Uterus (tissue), 4 donors: ENCODE data around the gene TMEM272. TPM values are rescaled to one million over a fixed set of nuclear protein-coding genes. Genes with fewer than 3 reads are reported as not detected.

Source experiments
- DNase-seq, 2 donors: peaks; one replicate each; pipeline ENCODE4 v3.0.0-alpha.2; 2019 to 2020
- H3K27ac ChIP-seq, 2 donors: fragments of 200-600 bp; sonication (generic); 1 replicate in 1 of 2; 2 replicates in 1 of 2; pipeline ENCODE4 v1.5.1; 2016 to 2018
- H3K27me3 ChIP-seq, 2 donors: fragments of 200-600 bp; sonication (generic); one replicate each; pipeline ENCODE4 v1.5.1; 2018 to 2019; ENCODE audit warnings: control low read depth in 1 of 2
- H3K36me3 ChIP-seq, 2 donors: fragments of 200-600 bp; sonication (generic); one replicate each; pipeline ENCODE4 v1.5.1; 2019; ENCODE audit warnings: control low read depth in 1 of 2
- H3K4me1 ChIP-seq, 2 donors: fragments of 200-600 bp; sonication (generic); one replicate each; pipeline ENCODE4 v1.5.1; 2018 to 2019; ENCODE audit warnings: control low read depth in 1 of 2
- H3K4me3 ChIP-seq, 2 donors: fragments of 200-600 bp; sonication (generic); 1 replicate in 1 of 2; 2 replicates in 1 of 2; pipeline ENCODE4 v1.5.1; 2018 to 2019; ENCODE audit warnings: mild to moderate bottlenecking in 1 of 2
- H3K9me3 ChIP-seq, 2 donors: fragments of 200-600 bp; sonication (generic); one replicate each; pipeline ENCODE4 v1.5.1; 2019; ENCODE audit warnings: control low read depth in 1 of 2
- CTCF ChIP-seq, 4 experiments: fragments of 200-600 bp in 2 of 4; fragments of 450-650 bp in 2 of 4; sonication (generic) in 2 of 4; IDR thresholded peaks; one replicate each; pipeline ENCODE4 v1.5.1; 2016 to 2019; ENCODE audit warnings: antibody characterized with exemption in 4 of 4, mild to moderate bottlenecking in 2 of 4, moderate library complexity in 1 of 4
- POLR2A ChIP-seq, 2 donors: fragments of 450-650 bp; IDR thresholded peaks; one replicate each; pipeline ENCODE4 v1.6.1; 2016; ENCODE audit warnings: antibody characterized with exemption in 2 of 2, mild to moderate bottlenecking in 1 of 2, moderate library complexity in 1 of 2
- intact Hi-C: fragments of 100-400 bp; cut with DNase I; formaldehyde crosslinking; loops from one replicate; pipeline ENCODE4 v1.15.1; 2023; ENCODE audit warnings: low total_unique reads
- total RNA-seq, 4 donors: library from RNA; depleted of rRNA in 3 of 4; stranded (reverse); fragments of >200 nt in 3 of 4; gene quantifications; one replicate each; pipeline versions ENCODE4 v1.1.0 to v1.2.4, GENCODE V29; 2014 to 2023
- donor health status: DM: yes; HTN: yes; CAD: no.

Gene TMEM272
- total RNA-seq, 4 donors from 2014 or later, result 0.14 to 0.52 TPM; not detected in 2

- no peak for DNase-seq
- Histone ChIP-seq H3K27me3 (no peaks in the 10 kb centered on the region), H3K36me3 (no peaks in the 10 kb centered on the region), H3K4me1 (no peaks in the 10 kb centered on the region), H3K27ac (no peak overlapping the region), H3K9me3 (no peaks in the 10 kb centered on the region), H3K4me3 (no peak overlapping the region)
- TF ChIP-seq CTCF (IDR thresholded peaks at IDR 0.05), result no peak
- no peak for TF ChIP-seq POLR2A (IDR thresholded peaks at IDR 0.05)
- intact Hi-C loops, result no loop called here
These were observed 6.6 kb downstream of the TMEM272 start for GRCh38 chr13:51838240-51838846.

GRCh38 chr13:51837016-51837415 is 8.0 kb downstream of the TMEM272 start:
- no peaks in the 10 kb centered on the region for H3K9me3 ChIP-seq
- no peak for DNase-seq
- no peaks in the 10 kb centered on the region for H3K36me3 ChIP-seq
- intact Hi-C loops, result no loop called here
- no peaks in the 10 kb centered on the region for H3K27me3 ChIP-seq
- no peak overlapping the region for H3K27ac ChIP-seq
- H3K4me3 ChIP-seq, result no peak overlapping the region
- no peaks in the 10 kb centered on the region for H3K4me1 ChIP-seq
- TF ChIP-seq CTCF (IDR thresholded peaks at IDR 0.05), result no peak
- no peak for TF ChIP-seq POLR2A (IDR thresholded peaks at IDR 0.05)

- Histone ChIP-seq H3K36me3 (no peaks in the 10 kb centered on the region), H3K27me3 (no peaks in the 10 kb centered on the region), H3K9me3 (no peaks in the 10 kb centered on the region), H3K4me3 (no peak overlapping the region), H3K4me1 (no peaks in the 10 kb centered on the region), H3K27ac (no peak overlapping the region)
- TF ChIP-seq CTCF (IDR thresholded peaks at IDR 0.05), result no peak
- no peak for TF ChIP-seq POLR2A (IDR thresholded peaks at IDR 0.05)
- no peak for DNase-seq
- intact Hi-C loops, result no loop called here
These were observed 10.3 kb downstream of the TMEM272 start for GRCh38 chr13:51834581-51835171.

GRCh38 chr13:51833980-51834379 is 11.0 kb downstream of the TMEM272 start:
- Histone ChIP-seq H3K4me3 (no peak overlapping the region), H3K4me1 (no peaks in the 10 kb centered on the region), H3K9me3 (no peaks in the 10 kb centered on the region), H3K36me3 (no peaks in the 10 kb centered on the region), H3K27ac (no peak overlapping the region), H3K27me3 (no peaks in the 10 kb centered on the region)
- TF ChIP-seq CTCF (IDR thresholded peaks at IDR 0.05) (no peak), POLR2A (IDR thresholded peaks at IDR 0.05) (no peak)
- intact Hi-C loops, result no loop called here
- no peak for DNase-seq

GRCh38 chr13:51832471-51833152 is 12.4 kb downstream of the TMEM272 start:
- no peak for TF ChIP-seq POLR2A (IDR thresholded peaks at IDR 0.05)
- peak in 3 of 4 experiments; percentile 23 to 49 (median 34) for TF ChIP-seq CTCF (IDR thresholded peaks at IDR 0.05)
- no peaks in the 10 kb centered on the region for H3K9me3 ChIP-seq
- no peak for DNase-seq
- no peaks in the 10 kb centered on the region for H3K4me1 ChIP-seq
- no peak overlapping the region for H3K4me3 ChIP-seq
- intact Hi-C loops, result no loop called here
- no peak overlapping the region for H3K27ac ChIP-seq
- no peaks in the 10 kb centered on the region for H3K36me3 ChIP-seq
- H3K27me3 ChIP-seq, result no peaks in the 10 kb centered on the region
